Right lobe of liver (tissue), 4 donors: ENCODE results near the gene ISLR.

Experiments
- CTCF ChIP-seq, 4 donors: fragments of 200-600 bp in 3 of 4; fragments of 450-650 bp in 1 of 4; IDR thresholded peaks; one replicate each; pipeline versions ENCODE4 v1.5.1 to v1.8.0; 2016 to 2022; ENCODE audit warnings: antibody characterized with exemption in 4 of 4, mild to moderate bottlenecking in 2 of 4
- POLR2A ChIP-seq: fragments of 450-650 bp; IDR thresholded peaks from one replicate; pipeline ENCODE4 v1.6.1; 2017; ENCODE audit warnings: antibody characterized with exemption, mild to moderate bottlenecking
- donor health status: DM: no; HTN: no; CAD: no.
- donor health status: DM: no; HTN: no; CAD: no.
- donor health status: DM: no; HTN: yes; CAD: no.

- TF ChIP-seq CTCF (IDR thresholded peaks at IDR 0.05) (no peak), POLR2A (no peak)
Observed at GRCh38 chr15:74185710-74186348, 12.3 kb downstream of the ISLR start.
